GM18951 (cell line): ENCODE measurements around the gene ANXA11.
A peak's percentile ranks its signal among the peaks of the same experiment; 100 is the strongest.

ENCODE experiments used
- POLR2A ChIP-seq: IDR thresholded peaks from 4 replicates; pipeline ENCODE4 v1.6.1; 2011; ENCODE audit warnings: mild to moderate bottlenecking; ENCODE audit not compliant: insufficient read length, insufficient read depth; ENCODE audit errors: extremely low read depth
- in situ Hi-C: fragments of 300-500 bp; cut with MboI; formaldehyde crosslinking; loops from one replicate; pipeline ENCODE4 v1.12.0; 2022; ENCODE audit warnings: low sequenced_read_pairs, mixed read lengths, inconsistent platforms; ENCODE audit not compliant: unreplicated experiment

ANXA11 gene

DNA sequence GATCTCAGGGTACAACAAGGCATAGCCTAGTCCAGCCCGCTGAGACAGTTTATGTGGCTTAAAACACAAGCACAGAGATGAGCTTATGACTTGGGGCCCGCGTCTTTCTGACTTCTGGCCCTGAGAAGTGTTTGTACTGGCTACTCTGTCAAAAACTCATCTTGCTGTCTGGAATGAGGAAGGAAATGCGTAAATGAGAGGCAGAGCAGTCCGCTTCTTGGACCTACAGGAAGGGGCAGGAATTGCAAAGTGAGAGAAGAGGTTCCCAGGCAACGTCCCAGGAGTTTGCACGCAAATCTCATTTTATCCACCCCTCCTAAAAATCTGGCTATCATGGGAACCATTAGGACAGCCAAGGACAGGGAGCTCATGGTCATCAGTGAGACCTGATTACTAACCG, 5.5 kb downstream of the ANXA11 start:
- in situ Hi-C loops = no loop called here
- TF ChIP-seq POLR2A = no peak

- in situ Hi-C loops = no loop called here
- TF ChIP-seq POLR2A = no peak
Measured at GRCh38 chr10:80197972-80198916, 7.1 kb downstream of the ANXA11 start.

- TF ChIP-seq POLR2A = no peak
- in situ Hi-C loops = no loop called here
Measured at GRCh38 chr10:80196950-80197315, 8.4 kb downstream of the ANXA11 start.

- in situ Hi-C loops = no loop called here
- peak; percentile 49 for TF ChIP-seq POLR2A
Measured at GRCh38 chr10:80196270-80196949, 8.9 kb downstream of the ANXA11 start.

- in situ Hi-C loops = no loop called here
Measured at GRCh38 chr10:80195046-80195574, 10.2 kb downstream of the ANXA11 start.

GRCh38 chr10:80194373-80195045, 10.8 kb downstream of the ANXA11 start:
- no peak for TF ChIP-seq POLR2A
- in situ Hi-C loops = no loop called here

More at GRCh38 chr10:80195046-80195574, 10.2 kb downstream of the ANXA11 start:
- TF ChIP-seq POLR2A = no peak

DNA sequence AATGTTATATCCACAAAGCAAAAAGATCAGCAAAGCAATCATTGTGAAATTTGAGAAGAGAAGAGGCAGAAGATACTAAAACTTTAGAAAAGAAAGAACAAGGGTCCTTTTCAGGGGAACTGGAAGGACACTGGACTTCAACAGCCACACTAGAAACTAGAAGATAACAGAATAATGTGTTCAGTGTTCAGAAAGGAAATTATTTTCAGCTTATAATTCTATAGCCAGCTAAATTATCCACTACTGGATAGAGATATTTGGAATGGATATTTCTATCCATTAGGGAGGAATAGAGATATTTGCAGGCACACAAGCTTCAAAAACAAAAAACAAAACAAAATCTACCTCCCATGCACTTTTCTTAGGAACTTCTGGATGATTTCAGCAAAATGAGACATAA, 12.8 kb downstream of the ANXA11 start:
- no peak for TF ChIP-seq POLR2A
- in situ Hi-C loops = no loop called here

DNA sequence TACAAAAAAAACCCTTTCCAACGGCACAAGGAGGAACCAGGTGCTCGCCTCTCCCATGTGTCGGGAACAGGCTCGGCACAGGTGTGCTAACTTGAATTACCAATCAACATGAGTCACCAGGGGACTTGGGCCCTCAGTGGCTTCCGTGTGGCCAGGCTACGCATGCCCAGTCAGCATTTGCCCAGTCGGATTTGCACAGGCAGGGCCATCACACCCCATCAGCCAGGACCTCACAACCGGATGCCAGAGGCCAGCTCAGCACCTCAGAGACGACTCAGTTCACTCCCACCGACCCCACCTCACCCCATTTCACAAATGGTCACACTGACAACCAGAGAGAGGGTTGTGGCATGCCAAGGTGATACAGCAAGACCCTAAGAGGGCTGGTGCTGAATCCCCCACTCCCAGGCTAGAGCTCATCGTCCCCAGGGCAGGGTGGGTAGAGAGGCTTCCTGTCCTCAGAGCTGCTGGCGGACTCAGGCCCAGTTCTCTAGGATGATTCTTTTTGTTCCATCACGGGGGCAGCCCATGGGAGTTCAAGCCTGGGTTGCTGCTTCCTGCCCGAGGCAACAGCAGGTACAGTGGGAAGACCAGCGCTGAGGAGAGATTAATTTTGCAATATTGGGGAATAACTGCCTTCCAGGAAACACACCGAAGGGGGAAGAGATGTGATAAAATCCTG, 13.6 kb downstream of the ANXA11 start:
- TF ChIP-seq POLR2A = no peak
- in situ Hi-C loops = no loop called here

GRCh38 chr10:80188713-80189112, 16.6 kb downstream of the ANXA11 start:
- in situ Hi-C loops = no loop called here
- no peak for TF ChIP-seq POLR2A

DNA sequence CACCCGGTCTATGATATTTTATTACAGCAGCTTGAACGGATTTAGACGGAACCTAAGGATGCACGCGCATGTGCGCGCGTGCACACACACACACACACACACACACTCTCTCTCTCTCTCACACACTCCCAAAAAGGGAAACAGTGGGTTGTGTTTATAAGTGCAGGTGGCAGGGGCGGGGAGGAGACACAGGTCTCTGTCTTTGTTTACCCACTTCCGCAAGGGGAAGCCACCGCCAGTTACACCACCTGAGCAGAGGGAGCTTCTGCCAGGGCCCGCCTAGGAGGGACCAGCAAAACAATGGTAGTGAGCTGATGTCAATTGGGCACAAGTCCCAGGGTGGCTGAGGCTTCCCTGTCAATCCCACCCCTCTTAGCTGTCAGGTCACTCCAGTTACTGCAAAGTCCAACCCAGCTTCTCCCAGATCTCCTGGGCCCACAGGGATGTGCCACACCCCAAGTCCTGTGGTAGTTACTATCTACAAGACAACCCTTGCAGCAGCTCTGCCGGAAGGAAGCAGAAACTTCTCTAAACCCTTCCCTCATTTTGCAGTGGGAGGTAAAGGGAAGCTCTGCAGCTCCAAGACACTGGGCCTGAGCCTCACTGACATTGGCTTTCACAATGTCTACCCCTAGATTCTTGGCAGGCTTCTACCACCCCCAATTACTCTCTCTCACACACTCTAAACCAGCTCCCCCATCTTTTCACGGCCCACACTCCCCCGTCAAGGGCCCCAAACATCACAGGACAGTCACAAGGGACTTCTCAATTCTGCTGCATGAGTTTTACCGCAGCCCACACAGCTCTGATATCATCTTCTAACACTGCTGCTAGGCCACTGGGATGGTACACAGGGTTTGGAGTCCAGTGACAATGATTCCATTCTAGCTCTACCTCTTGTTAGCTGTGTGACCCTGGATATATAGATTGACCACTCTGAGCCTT, 17.6 kb downstream of the ANXA11 start:
- peak; percentile 35 for TF ChIP-seq POLR2A
- in situ Hi-C loops = no loop called here

GRCh38 chr10:80187060-80187459, 18.3 kb downstream of the ANXA11 start:
- TF ChIP-seq POLR2A = no peak
- in situ Hi-C loops = no loop called here
